Neural progenitor cell (in vitro differentiated cells): ENCODE data around the gene OR2A25. TPM values are rescaled to one million over a fixed set of nuclear protein-coding genes. Genes with fewer than 3 reads are reported as not detected.

Experiments
- DNase-seq: peaks from one replicate; pipeline ENCODE4 v3.0.0-alpha.2; 2016; ENCODE audit warnings: low spot score
- H2AFZ ChIP-seq: fragments of 200-600 bp; sonication (generic); replicated peaks from 2 replicates; pipeline ENCODE4 v1.6.1; 2016; ENCODE audit warnings: antibody characterized with exemption
- H3F3A ChIP-seq: fragments of 200-600 bp; sonication (generic); 2 replicates; pipeline ENCODE4 v1.6.1; 2016; ENCODE audit warnings: antibody characterized with exemption, low read depth
- H3K27ac ChIP-seq: fragments of 200-600 bp; sonication (generic); 2 replicates; pipeline ENCODE4 v1.5.1; 2016; ENCODE audit warnings: mild to moderate bottlenecking
- H3K27me3 ChIP-seq: fragments of 200-600 bp; sonication (generic); 2 replicates; pipeline ENCODE4 v1.6.1; 2016; ENCODE audit warnings: mild to moderate bottlenecking, moderate library complexity
- H3K36me3 ChIP-seq: fragments of 200-600 bp; sonication (generic); 2 replicates; pipeline ENCODE4 v1.5.1; 2016
- H3K4me1 ChIP-seq: fragments of 200-600 bp; sonication (generic); 2 replicates; pipeline ENCODE4 v1.6.1; 2016; ENCODE audit warnings: mixed run types
- H3K4me2 ChIP-seq: fragments of 200-600 bp; sonication (generic); 2 replicates; pipeline ENCODE4 v1.6.1; 2016
- H3K4me3 ChIP-seq: fragments of 200-600 bp; sonication (generic); 2 replicates; pipeline ENCODE4 v1.5.1; 2016
- H3K79me2 ChIP-seq: fragments of 200-600 bp; sonication (generic); 2 replicates; pipeline ENCODE4 v1.6.1; 2016; ENCODE audit warnings: low read depth
- H3K9ac ChIP-seq: fragments of 200-600 bp; sonication (generic); 2 replicates; pipeline ENCODE4 v1.6.1; 2016
- H3K9me3 ChIP-seq: fragments of 200-600 bp; sonication (generic); 2 replicates; pipeline ENCODE4 v1.5.1; 2016; ENCODE audit warnings: low read depth
- H4K20me1 ChIP-seq: fragments of 200-600 bp; sonication (generic); 2 replicates; pipeline ENCODE4 v1.6.1; 2016; ENCODE audit warnings: low read depth
- H3K27ac Mint-ChIP-seq: 3 replicates; pipeline ENCODE4 v1.8.0; 2021; ENCODE audit warnings: mixed read lengths
- H3K27me3 Mint-ChIP-seq: 2 replicates; pipeline ENCODE4 v1.8.0; 2022; ENCODE audit warnings: low read depth, mild to moderate bottlenecking, inconsistent platforms, moderate library complexity, mixed read lengths; ENCODE audit not compliant: insufficient read depth
- H3K36me3 Mint-ChIP-seq: 3 replicates; pipeline ENCODE4 v1.8.0; 2021; ENCODE audit warnings: mixed read lengths
- H3K4me1 Mint-ChIP-seq: 3 replicates; pipeline ENCODE4 v1.8.0; 2021; ENCODE audit warnings: mixed read lengths
- H3K4me3 Mint-ChIP-seq: 3 replicates; pipeline ENCODE4 v1.8.0; 2021; ENCODE audit warnings: mild to moderate bottlenecking, moderate library complexity, mixed read lengths
- H3K9me3 Mint-ChIP-seq: 3 replicates; pipeline ENCODE4 v1.8.0; 2020; ENCODE audit warnings: mixed read lengths
- EZH2 ChIP-seq: fragments of 200-600 bp; sonication (generic); IDR thresholded peaks from 2 replicates; pipeline ENCODE4 v1.6.1; 2017; ENCODE audit warnings: antibody characterized with exemption, mild to moderate bottlenecking, moderate library complexity
- EZH2phosphoT487 ChIP-seq: fragments of 200-600 bp; sonication (generic); IDR thresholded peaks from 2 replicates; pipeline ENCODE4 v1.6.1; 2017; ENCODE audit warnings: antibody characterized with exemption
- total RNA-seq: library from RNA; depleted of rRNA; stranded (reverse); fragments of >200 nt; gene quantifications from 2 replicates; pipeline ENCODE4 v1.2.3, GENCODE V29; 2015; ENCODE audit warnings: low replicate concordance
- TF ChIP-seq, protein P1 (sequence below): fragments of 200-600 bp; sonication (generic); IDR thresholded peaks from 2 replicates; pipeline ENCODE4 v1.5.1; 2017; ENCODE audit warnings: antibody characterized with exemption, mild to moderate bottlenecking

Gene OR2A25
- total RNA-seq, 1 donor from 2014 or later: not detected

- Histone ChIP-seq H3K36me3 (no peaks in the 10 kb centered on the region), H3K27me3 (no peaks in the 10 kb centered on the region), H3K4me2 (no peak overlapping the region), H3K27ac (no peak overlapping the region), H3K9ac (no peak overlapping the region), H3K79me2 (no peaks in the 10 kb centered on the region), H3K9me3 (no peaks in the 10 kb centered on the region), H3F3A (no peaks in the 10 kb centered on the region), H3K4me1 (no peaks in the 10 kb centered on the region), H3K4me3 (no peak overlapping the region), H2AFZ (no peak overlapping the region), H4K20me1 (no peaks in the 10 kb centered on the region)
- H3K27me3 Mint-ChIP-seq: no peaks in the 10 kb centered on the region
- TF ChIP-seq, protein P1, sequence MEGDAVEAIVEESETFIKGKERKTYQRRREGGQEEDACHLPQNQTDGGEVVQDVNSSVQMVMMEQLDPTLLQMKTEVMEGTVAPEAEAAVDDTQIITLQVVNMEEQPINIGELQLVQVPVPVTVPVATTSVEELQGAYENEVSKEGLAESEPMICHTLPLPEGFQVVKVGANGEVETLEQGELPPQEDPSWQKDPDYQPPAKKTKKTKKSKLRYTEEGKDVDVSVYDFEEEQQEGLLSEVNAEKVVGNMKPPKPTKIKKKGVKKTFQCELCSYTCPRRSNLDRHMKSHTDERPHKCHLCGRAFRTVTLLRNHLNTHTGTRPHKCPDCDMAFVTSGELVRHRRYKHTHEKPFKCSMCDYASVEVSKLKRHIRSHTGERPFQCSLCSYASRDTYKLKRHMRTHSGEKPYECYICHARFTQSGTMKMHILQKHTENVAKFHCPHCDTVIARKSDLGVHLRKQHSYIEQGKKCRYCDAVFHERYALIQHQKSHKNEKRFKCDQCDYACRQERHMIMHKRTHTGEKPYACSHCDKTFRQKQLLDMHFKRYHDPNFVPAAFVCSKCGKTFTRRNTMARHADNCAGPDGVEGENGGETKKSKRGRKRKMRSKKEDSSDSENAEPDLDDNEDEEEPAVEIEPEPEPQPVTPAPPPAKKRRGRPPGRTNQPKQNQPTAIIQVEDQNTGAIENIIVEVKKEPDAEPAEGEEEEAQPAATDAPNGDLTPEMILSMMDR: no peak
- TF ChIP-seq EZH2phosphoT487: no peak
- no peak for TF ChIP-seq EZH2
- no peaks in the 10 kb centered on the region for H3K36me3 Mint-ChIP-seq
- no peak for DNase-seq
- no peaks in the 10 kb centered on the region for H3K9me3 Mint-ChIP-seq
- no peak overlapping the region for H3K4me3 Mint-ChIP-seq
- H3K27ac Mint-ChIP-seq: no peak overlapping the region
- no peaks in the 10 kb centered on the region for H3K4me1 Mint-ChIP-seq
These were observed 17.6 kb downstream of the OR2A25 start for GRCh38 chr7:144087230-144087629.

DNA sequence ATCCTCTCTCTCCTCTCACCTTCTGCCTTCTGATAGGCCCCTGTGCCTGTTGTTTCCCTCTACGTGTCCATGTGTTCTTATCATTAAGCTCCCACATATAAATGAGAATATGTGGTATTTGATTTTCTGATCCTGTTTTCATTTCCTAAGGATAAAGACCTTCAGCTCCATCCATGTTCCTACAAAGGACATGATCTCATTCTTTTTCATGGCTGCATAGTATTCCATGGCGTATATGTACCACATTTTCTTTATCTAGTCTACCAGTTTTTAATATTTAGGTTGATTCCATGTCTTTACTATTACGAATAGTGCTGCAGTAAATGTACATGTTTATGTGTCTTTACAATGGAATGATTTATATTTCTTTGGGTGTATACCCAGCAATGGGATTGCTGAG is 21.1 kb downstream of the OR2A25 start:
- no peak for DNase-seq
- Histone ChIP-seq H3K4me1 (no peaks in the 10 kb centered on the region), H4K20me1 (no peaks in the 10 kb centered on the region), H3K79me2 (no peaks in the 10 kb centered on the region), H3K4me3 (no peak overlapping the region), H3K4me2 (no peak overlapping the region), H2AFZ (no peak overlapping the region), H3K36me3 (no peaks in the 10 kb centered on the region), H3F3A (no peaks in the 10 kb centered on the region), H3K9me3 (no peaks in the 10 kb centered on the region), H3K27me3 (no peaks in the 10 kb centered on the region), H3K9ac (no peak overlapping the region), H3K27ac (no peak overlapping the region)
- Mint-ChIP-seq H3K36me3 (no peaks in the 10 kb centered on the region), H3K9me3 (no peaks in the 10 kb centered on the region), H3K27ac (no peak overlapping the region), H3K27me3 (no peaks in the 10 kb centered on the region), H3K4me1 (no peaks in the 10 kb centered on the region), H3K4me3 (no peak overlapping the region)
- TF ChIP-seq EZH2phosphoT487 (no peak), EZH2 (no peak)
- TF ChIP-seq, protein P1: no peak

GRCh38 chr7:144098776-144099175 is 29.2 kb downstream of the OR2A25 start:
- Histone ChIP-seq H3K4me3 (no peak overlapping the region), H3F3A (no peaks in the 10 kb centered on the region), H3K4me1 (no peaks in the 10 kb centered on the region), H3K9ac (no peak overlapping the region), H3K27me3 (no peaks in the 10 kb centered on the region), H4K20me1 (no peaks in the 10 kb centered on the region), H3K27ac (no peak overlapping the region), H2AFZ (no peak overlapping the region), H3K79me2 (no peaks in the 10 kb centered on the region), H3K36me3 (no peaks in the 10 kb centered on the region), H3K4me2 (no peak overlapping the region), H3K9me3 (no peaks in the 10 kb centered on the region)
- Mint-ChIP-seq H3K9me3 (no peaks in the 10 kb centered on the region), H3K27me3 (no peaks in the 10 kb centered on the region), H3K4me3 (no peak overlapping the region), H3K4me1 (no peaks in the 10 kb centered on the region), H3K36me3 (no peaks in the 10 kb centered on the region), H3K27ac (no peak overlapping the region)
- no peak for DNase-seq
- TF ChIP-seq, protein P1: no peak
- TF ChIP-seq EZH2: no peak
- no peak for TF ChIP-seq EZH2phosphoT487
